ENCODE data around the gene NECAB3.

- TF ChIP-seq CTCF (conservative IDR thresholded peaks at IDR 0.05; ENCODE audit: low read depth, low read length) (no peak), EZH2 (IDR thresholded peaks at IDR 0.05; ENCODE audit: low read length, unreplicated experiment) (no peak), EZH2phosphoT487 (IDR thresholded peaks at IDR 0.05; ENCODE audit: borderline replicate concordance, low read length) (no peak)
These were observed 29.4 kb upstream of the NECAB3 start for GRCh38 chr20:33703498-33704137.
